ENCODE measurements around the gene ASS1.
A peak's percentile ranks its signal among the peaks of the same experiment; 100 is the strongest.

ASS1 gene

GRCh38 chr9:130479587-130479986, 34.8 kb downstream of the ASS1 start:
- Histone ChIP-seq H3K4me3 (ENCODE audit: insufficient read depth in 1 of 2, low read depth in 1 of 2, low read length in 2 of 2) (no peak overlapping the region), H3K4me2 (ENCODE audit: low read length, poor library complexity, severe bottlenecking) (no peak overlapping the region), H2BK12ac (ENCODE audit: low read length in 2 of 2) (no peak overlapping the region), H3K14ac (ENCODE audit: low read length in 2 of 2) (no peak overlapping the region), H3K27ac (ENCODE audit: low read length, poor library complexity, severe bottlenecking) (no peak overlapping the region), H3K9ac (ENCODE audit: low read length) (no peak overlapping the region), H3K9me3 (ENCODE audit: control insufficient read depth, low read length) (no peaks in the 10 kb centered on the region), H3K36me3 (ENCODE audit: control insufficient read depth in 1 of 2, insufficient read depth in 2 of 2, low read depth in 1 of 2, low read length in 2 of 2) (peaks cover 54 to 87% of the 10 kb centered on the region in 2 experiments), H3K79me1 (replicated peaks; ENCODE audit: low read length, poor library complexity, severe bottlenecking) (peaks cover 2% of the 10 kb centered on the region), H3K23ac (ENCODE audit: low read length in 2 of 2) (no peak overlapping the region), H2BK15ac (ENCODE audit: low read depth, poor library complexity, severe bottlenecking) (no peak overlapping the region), H2BK120ac (ENCODE audit: low read depth, low read length) (no peak overlapping the region), H3K18ac (ENCODE audit: low read depth in 1 of 2, low read length in 2 of 2) (no peak overlapping the region), H2BK5ac (ENCODE audit: low read depth, low read length, poor library complexity, severe bottlenecking) (no peak overlapping the region), H2AK5ac (ENCODE audit: low read length, severe bottlenecking) (no peak overlapping the region), H2AFZ (ENCODE audit: low read depth, low read length) (no peak overlapping the region), H4K8ac (ENCODE audit: low read length) (no peak overlapping the region), H3K4me1 (ENCODE audit: control insufficient read depth, insufficient read depth, low read depth, low read length) (no peaks in the 10 kb centered on the region), H4K91ac (ENCODE audit: low read length) (no peak overlapping the region), H3K4ac (ENCODE audit: low read depth in 1 of 2, low read length in 2 of 2) (no peak overlapping the region), H3K27me3 (ENCODE audit: control insufficient read depth in 1 of 2, insufficient read depth in 1 of 2, low read length in 2 of 2) (no peaks in the 10 kb centered on the region)
- 93% methylated on average over 19 of the region's 19 CpGs for WGBS
- no peak for DNase-seq

GRCh38 chr9:130480673-130481072, 35.9 kb downstream of the ASS1 start:
- H3K23ac ChIP-seq (ENCODE audit: low read length in 2 of 2): no peak overlapping the region
- no peak overlapping the region for H3K27ac ChIP-seq (ENCODE audit: low read length, poor library complexity, severe bottlenecking)
- no peak overlapping the region for H4K8ac ChIP-seq (ENCODE audit: low read length)
- H3K36me3 ChIP-seq (ENCODE audit: control insufficient read depth in 1 of 2, insufficient read depth in 2 of 2, low read depth in 1 of 2, low read length in 2 of 2): peaks cover 63 to 89% of the 10 kb centered on the region in 2 experiments
- 71% methylated on average over 16 of the region's 16 CpGs for WGBS
- no peak overlapping the region for H2AFZ ChIP-seq (ENCODE audit: low read depth, low read length)
- no peak overlapping the region for H3K18ac ChIP-seq (ENCODE audit: low read depth in 1 of 2, low read length in 2 of 2)
- H3K4me2 ChIP-seq (ENCODE audit: low read length, poor library complexity, severe bottlenecking): no peak overlapping the region
- H3K4me1 ChIP-seq (ENCODE audit: control insufficient read depth, insufficient read depth, low read depth, low read length): no peaks in the 10 kb centered on the region
- H3K9ac ChIP-seq (ENCODE audit: low read length): no peak overlapping the region
- H3K9me3 ChIP-seq (ENCODE audit: control insufficient read depth, low read length): no peaks in the 10 kb centered on the region
- no peak for DNase-seq
- peak overlapping the region in 1 of 2 experiments; percentile 10 for H3K4me3 ChIP-seq (ENCODE audit: insufficient read depth in 1 of 2, low read depth in 1 of 2, low read length in 2 of 2)
- H4K91ac ChIP-seq (ENCODE audit: low read length): no peak overlapping the region
- H2AK5ac ChIP-seq (ENCODE audit: low read length, severe bottlenecking): no peak overlapping the region
- H3K27me3 ChIP-seq (ENCODE audit: control insufficient read depth in 1 of 2, insufficient read depth in 1 of 2, low read length in 2 of 2): no peaks in the 10 kb centered on the region
- peaks cover 2% of the 10 kb centered on the region for H3K79me1 ChIP-seq (replicated peaks; ENCODE audit: low read length, poor library complexity, severe bottlenecking)
- no peak overlapping the region for H3K14ac ChIP-seq (ENCODE audit: low read length in 2 of 2)
- H2BK15ac ChIP-seq (ENCODE audit: low read depth, poor library complexity, severe bottlenecking): no peak overlapping the region
- H2BK12ac ChIP-seq (ENCODE audit: low read length in 2 of 2): no peak overlapping the region
- no peak overlapping the region for H3K4ac ChIP-seq (ENCODE audit: low read depth in 1 of 2, low read length in 2 of 2)
- H2BK5ac ChIP-seq (ENCODE audit: low read depth, low read length, poor library complexity, severe bottlenecking): no peak overlapping the region
- H2BK120ac ChIP-seq (ENCODE audit: low read depth, low read length): no peak overlapping the region

- DNase-seq: no peak
- Histone ChIP-seq H3K9ac (ENCODE audit: low read length) (no peak overlapping the region), H3K18ac (ENCODE audit: low read depth in 1 of 2, low read length in 2 of 2) (no peak overlapping the region), H3K36me3 (ENCODE audit: control insufficient read depth in 1 of 2, insufficient read depth in 2 of 2, low read depth in 1 of 2, low read length in 2 of 2) (peaks cover 64 to 88% of the 10 kb centered on the region in 2 experiments), H3K9me3 (ENCODE audit: control insufficient read depth, low read length) (no peaks in the 10 kb centered on the region), H2BK15ac (ENCODE audit: low read depth, poor library complexity, severe bottlenecking) (no peak overlapping the region), H4K8ac (ENCODE audit: low read length) (no peak overlapping the region), H3K4ac (ENCODE audit: low read depth in 1 of 2, low read length in 2 of 2) (no peak overlapping the region), H3K23ac (ENCODE audit: low read length in 2 of 2) (no peak overlapping the region), H3K4me2 (ENCODE audit: low read length, poor library complexity, severe bottlenecking) (no peak overlapping the region), H3K4me1 (ENCODE audit: control insufficient read depth, insufficient read depth, low read depth, low read length) (no peaks in the 10 kb centered on the region), H2BK120ac (ENCODE audit: low read depth, low read length) (no peak overlapping the region), H2AFZ (ENCODE audit: low read depth, low read length) (no peak overlapping the region), H3K27ac (ENCODE audit: low read length, poor library complexity, severe bottlenecking) (no peak overlapping the region), H3K27me3 (ENCODE audit: control insufficient read depth in 1 of 2, insufficient read depth in 1 of 2, low read length in 2 of 2) (no peaks in the 10 kb centered on the region), H2BK12ac (ENCODE audit: low read length in 2 of 2) (no peak overlapping the region), H2BK5ac (ENCODE audit: low read depth, low read length, poor library complexity, severe bottlenecking) (no peak overlapping the region), H3K79me1 (replicated peaks; ENCODE audit: low read length, poor library complexity, severe bottlenecking) (peaks cover 2% of the 10 kb centered on the region), H3K4me3 (ENCODE audit: insufficient read depth in 1 of 2, low read depth in 1 of 2, low read length in 2 of 2) (no peak overlapping the region), H4K91ac (ENCODE audit: low read length) (no peak overlapping the region), H3K14ac (ENCODE audit: low read length in 2 of 2) (no peak overlapping the region), H2AK5ac (ENCODE audit: low read length, severe bottlenecking) (no peak overlapping the region)
- 50% methylated on average over 5 of the region's 5 CpGs for WGBS
Observed at GRCh38 chr9:130482463-130482862, 37.7 kb downstream of the ASS1 start.

- Histone ChIP-seq H4K91ac (ENCODE audit: low read length) (no peak overlapping the region), H3K4me3 (ENCODE audit: insufficient read depth in 1 of 2, low read depth in 1 of 2, low read length in 2 of 2) (no peak overlapping the region), H3K9me3 (ENCODE audit: control insufficient read depth, low read length) (no peaks in the 10 kb centered on the region), H2AK5ac (ENCODE audit: low read length, severe bottlenecking) (no peak overlapping the region), H3K4me2 (ENCODE audit: low read length, poor library complexity, severe bottlenecking) (no peak overlapping the region), H3K23ac (ENCODE audit: low read length in 2 of 2) (no peak overlapping the region), H3K27ac (ENCODE audit: low read length, poor library complexity, severe bottlenecking) (no peak overlapping the region), H3K79me1 (replicated peaks; ENCODE audit: low read length, poor library complexity, severe bottlenecking) (peaks cover 2% of the 10 kb centered on the region), H4K8ac (ENCODE audit: low read length) (no peak overlapping the region), H2BK12ac (ENCODE audit: low read length in 2 of 2) (no peak overlapping the region), H3K27me3 (ENCODE audit: control insufficient read depth in 1 of 2, insufficient read depth in 1 of 2, low read length in 2 of 2) (no peaks in the 10 kb centered on the region), H3K4ac (ENCODE audit: low read depth in 1 of 2, low read length in 2 of 2) (no peak overlapping the region), H2BK15ac (ENCODE audit: low read depth, poor library complexity, severe bottlenecking) (no peak overlapping the region), H2BK120ac (ENCODE audit: low read depth, low read length) (no peak overlapping the region), H3K18ac (ENCODE audit: low read depth in 1 of 2, low read length in 2 of 2) (no peak overlapping the region), H3K9ac (ENCODE audit: low read length) (no peak overlapping the region), H3K4me1 (ENCODE audit: control insufficient read depth, insufficient read depth, low read depth, low read length) (no peaks in the 10 kb centered on the region), H3K36me3 (ENCODE audit: control insufficient read depth in 1 of 2, insufficient read depth in 2 of 2, low read depth in 1 of 2, low read length in 2 of 2) (peaks cover 59 to 87% of the 10 kb centered on the region in 2 experiments), H2AFZ (ENCODE audit: low read depth, low read length) (no peak overlapping the region), H2BK5ac (ENCODE audit: low read depth, low read length, poor library complexity, severe bottlenecking) (no peak overlapping the region), H3K14ac (ENCODE audit: low read length in 2 of 2) (peak overlapping the region in 1 of 2 experiments; percentile 88)
- DNase-seq: no peak
- 26% methylated on average over 13 of the region's 16 CpGs for WGBS
Observed at GRCh38 chr9:130483371-130483971, 38.7 kb downstream of the ASS1 start.
